ENCODE data around the gene NSUN3.
"Not testable (repeated sequence)": the region's sequence is repeated elsewhere in the genome, so short reads cannot be mapped to it uniquely, and the experiment has no call there.

The NSUN3 gene

GRCh38 chr3:94069194-94069813, 6.4 kb downstream of the NSUN3 start:
- peak in 1 of 2 donors; percentile 53 for DNase-seq

DNA sequence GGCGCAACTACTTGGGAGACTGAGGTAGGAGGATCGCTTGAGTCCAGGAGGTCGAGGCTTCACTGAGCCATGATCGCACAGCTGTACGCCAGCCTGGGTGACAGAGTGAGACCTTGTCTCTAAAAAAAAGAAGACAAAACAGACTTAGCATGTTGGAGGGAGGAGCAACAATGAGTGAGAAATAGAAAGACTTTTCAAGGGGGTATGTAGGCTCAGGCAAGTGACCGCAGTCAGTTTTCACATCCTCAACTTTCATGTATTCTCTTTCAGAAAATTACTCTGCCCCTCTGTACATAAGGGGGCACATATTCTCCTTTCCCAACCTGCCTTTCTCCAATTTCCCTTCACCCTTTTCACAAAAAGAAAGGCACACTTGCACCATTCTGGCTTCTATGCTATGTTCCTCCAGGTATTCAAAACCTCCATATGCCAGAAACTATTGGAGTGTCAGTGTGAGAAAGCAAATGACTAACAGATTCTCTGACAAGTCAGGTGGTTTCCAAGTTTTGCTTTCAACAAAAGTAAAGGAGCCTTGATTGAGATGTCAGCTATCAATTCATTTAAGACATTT, 7.6 kb downstream of the NSUN3 start:
- no peak for DNase-seq

GRCh38 chr3:94071713-94072284, 8.9 kb downstream of the NSUN3 start:
- DNase-seq: no peak

DNA sequence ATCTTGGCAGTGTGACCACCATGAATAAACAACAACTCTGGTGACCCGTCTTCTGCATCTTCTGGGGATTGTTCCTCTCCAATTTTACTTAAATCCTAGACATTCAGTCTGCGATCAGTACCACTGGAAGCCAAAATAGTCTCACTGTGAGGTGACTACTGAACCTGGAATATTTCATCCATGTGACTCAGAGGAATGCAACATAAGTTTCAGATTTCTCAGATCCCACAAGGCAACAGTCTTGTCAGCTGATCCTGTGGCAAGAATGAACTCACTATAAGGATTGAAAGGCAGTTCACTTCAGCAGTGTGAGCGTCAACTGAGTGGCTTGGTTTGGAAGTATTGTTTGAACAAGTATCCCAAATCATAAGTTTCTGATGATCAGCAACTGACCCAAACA, 13.2 kb downstream of the NSUN3 start:
- no peak for DNase-seq

- DNase-seq: not testable (repeated sequence)
These were observed 17.7 kb downstream of the NSUN3 start for GRCh38 chr3:94080552-94080951.

DNA sequence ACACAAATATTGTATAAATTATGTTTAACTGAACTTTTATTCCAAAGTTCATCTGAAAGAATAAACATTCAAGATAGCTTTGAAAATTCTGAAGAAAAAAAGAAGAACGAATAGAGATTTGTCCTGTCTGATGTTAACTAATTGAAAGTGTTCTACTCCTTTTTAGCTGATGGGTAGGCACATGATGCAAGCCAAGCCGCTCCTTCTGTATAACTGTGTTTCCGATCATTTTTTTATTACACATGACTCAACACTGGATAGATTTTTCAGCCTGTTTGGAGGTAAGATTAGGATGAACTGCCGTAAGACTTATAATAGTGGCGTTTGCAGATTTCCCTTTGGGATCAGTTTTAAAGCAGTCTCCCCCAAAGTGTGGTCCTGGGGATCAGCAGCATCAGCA, 19.0 kb downstream of the NSUN3 start:
- DNase-seq: no peak

- no peak for DNase-seq
These were observed 19.6 kb downstream of the NSUN3 start for GRCh38 chr3:94082391-94082937.

GRCh38 chr3:94083261-94083660, 20.4 kb downstream of the NSUN3 start:
- no peak for DNase-seq

DNA sequence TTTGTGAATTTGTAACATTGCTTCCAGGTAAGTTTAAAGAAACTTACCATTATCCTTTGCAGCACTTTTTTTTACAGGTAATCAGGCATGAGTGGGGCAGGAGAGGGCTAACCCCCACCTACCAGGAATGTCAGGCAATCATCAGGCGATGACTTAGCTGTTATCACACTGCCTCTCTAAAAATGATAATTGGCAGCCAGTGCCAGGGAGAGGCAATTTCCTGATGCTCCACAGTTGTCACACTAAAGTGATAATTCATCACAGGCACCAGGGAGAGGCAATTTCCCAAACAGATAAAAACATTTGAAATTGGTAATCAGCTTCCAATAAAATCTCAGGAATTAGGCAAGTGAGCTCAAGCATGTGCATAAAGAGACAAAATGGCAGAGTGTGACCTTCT, 26.3 kb downstream of the NSUN3 start:
- no peak for DNase-seq

- DNase-seq: no peak
These were observed 29.2 kb downstream of the NSUN3 start for GRCh38 chr3:94092086-94092485.

DNA sequence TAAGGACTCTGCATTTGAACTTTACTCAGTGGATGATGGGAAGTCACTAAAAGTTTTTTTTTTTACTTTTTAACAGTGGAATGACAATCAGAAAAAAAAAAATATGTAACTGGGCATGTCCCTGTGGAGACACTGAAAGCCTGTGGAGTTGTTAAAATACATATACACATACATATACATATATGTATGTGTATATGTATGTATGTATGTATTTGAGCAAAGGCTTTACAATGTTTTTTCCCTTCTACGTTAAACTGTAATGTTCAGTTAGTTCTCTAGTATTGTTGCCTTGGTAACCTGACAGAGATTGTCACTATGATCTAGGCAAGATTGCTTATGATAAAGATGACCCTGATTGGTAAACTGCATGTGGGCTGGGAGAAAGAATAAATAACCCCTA, 30.3 kb downstream of the NSUN3 start:
- DNase-seq: no peak

GRCh38 chr3:94095111-94095510, 32.2 kb downstream of the NSUN3 start:
- DNase-seq: no peak

DNA sequence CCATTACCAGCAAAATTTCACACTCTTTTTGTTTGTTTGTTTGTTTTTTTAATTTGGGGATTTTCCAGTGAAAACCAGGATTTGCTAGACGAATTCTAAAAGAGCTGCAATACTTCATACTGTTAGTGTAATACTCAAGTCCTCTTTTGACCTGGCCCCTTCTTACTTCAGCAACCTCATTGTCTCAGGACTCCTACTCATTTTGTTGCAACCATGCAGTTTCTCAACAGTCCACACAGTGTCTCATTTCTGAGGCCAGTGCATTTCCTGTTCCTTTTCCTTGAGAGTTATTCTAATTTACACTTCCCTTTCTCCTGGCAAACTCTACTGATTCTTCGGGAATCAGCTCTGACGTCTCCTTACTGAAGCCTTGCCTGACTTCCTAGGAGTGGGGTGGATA, 35.6 kb downstream of the NSUN3 start:
- no peak for DNase-seq

- DNase-seq: no peak
These were observed 36.5 kb downstream of the NSUN3 start for GRCh38 chr3:94099311-94099710.

DNA sequence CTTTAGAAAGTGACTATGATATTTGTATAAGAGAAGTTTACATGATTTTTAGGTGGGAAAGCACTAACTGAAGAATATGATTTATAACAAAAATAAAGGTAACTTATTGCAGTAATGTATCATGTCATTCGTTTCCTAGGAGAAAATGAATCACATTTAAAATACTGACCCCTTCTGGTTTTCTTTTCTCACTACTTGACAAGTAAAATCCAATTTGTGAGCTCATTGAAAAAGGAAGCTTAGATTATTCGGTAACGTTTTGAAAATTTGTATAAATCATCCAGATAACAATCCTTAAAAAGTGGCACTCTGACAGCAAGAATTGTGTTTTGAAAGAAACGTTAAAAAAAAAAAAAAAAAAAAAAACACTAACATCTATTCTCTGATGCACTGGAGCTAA, 39.0 kb downstream of the NSUN3 start:
- peak in 1 of 2 donors; percentile 14 for DNase-seq

DNA sequence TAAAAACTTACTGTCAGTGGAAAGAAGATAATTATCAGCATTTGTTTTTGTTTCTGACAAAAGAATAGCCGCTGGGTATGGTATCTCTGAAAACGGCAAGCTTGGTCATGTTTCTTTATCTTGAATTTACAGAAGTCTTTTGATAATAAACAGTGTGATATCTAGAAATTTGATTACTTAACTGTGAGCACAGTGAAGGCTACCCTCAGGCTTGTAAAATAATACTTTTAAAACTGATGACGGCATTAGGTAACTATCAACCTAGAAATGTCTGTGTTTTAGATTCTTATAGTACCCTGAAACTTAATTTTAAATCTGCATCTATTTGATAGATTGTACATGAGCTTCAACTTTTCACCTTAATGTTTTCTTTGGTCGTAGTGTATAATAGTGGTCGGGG, 43.4 kb downstream of the NSUN3 start:
- DNase-seq: no peak

- DNase-seq: not testable (repeated sequence)
These were observed 47.4 kb downstream of the NSUN3 start for GRCh38 chr3:94110232-94110631.

- no peak for DNase-seq
These were observed 48.0 kb downstream of the NSUN3 start for GRCh38 chr3:94110854-94111253.

DNA sequence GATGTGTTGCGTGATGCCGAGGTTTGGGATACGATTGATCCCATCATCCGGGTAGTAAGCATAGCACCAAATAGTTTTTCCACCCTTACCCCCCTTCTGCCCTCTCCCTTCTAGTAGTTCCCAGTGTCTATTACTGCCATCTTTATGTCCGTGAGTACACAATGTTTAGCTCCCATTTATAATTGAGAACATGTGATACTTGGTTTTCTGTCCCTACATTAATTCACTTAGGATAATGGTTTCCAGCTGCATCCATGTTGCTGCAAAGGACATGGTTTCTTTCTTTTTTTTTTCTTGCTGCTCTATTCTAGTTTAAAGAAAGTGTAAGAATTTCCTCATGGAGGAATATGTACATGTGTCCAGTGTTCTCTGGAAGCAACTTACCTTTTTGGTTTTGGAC, 51.8 kb downstream of the NSUN3 start:
- DNase-seq: no peak

DNA sequence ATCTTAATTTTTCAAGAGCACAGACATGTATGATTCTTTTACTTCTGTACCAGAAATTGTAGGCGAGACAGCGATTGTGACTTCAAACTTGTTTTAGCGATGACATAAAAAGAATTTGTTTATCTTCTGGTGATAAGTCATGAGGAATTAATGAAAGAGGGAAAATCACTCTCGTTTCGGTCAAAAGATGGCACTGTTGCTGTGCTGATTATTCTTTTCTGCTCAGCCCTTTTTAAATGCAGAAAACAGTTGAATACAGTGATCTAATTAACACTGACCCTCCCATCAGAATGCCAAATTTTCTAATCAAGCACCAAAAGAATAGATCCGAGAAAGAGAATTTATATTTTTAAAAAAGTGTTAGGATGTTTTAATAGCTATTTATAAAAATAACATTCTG, 52.6 kb downstream of the NSUN3 start:
- DNase-seq: no peak

DNA sequence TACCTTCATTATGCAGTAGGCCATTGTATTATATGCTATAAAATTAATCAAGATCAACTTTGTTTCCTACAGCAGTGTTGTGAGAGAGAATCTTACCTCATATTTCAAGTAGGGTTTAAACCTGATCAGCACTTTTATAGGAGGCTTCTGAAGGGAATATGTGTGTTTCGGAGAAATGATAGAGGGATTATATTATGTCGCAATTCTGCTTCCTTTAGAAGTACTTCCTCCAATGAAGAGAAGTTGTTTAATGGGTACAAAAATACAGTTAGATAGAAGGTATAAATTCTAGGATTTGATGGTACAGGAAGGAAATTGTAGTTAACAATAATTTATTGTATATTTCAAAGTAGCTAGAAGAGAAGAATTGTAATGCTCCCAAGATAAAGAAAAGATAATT, 54.9 kb downstream of the NSUN3 start:
- DNase-seq: no peak

DNA sequence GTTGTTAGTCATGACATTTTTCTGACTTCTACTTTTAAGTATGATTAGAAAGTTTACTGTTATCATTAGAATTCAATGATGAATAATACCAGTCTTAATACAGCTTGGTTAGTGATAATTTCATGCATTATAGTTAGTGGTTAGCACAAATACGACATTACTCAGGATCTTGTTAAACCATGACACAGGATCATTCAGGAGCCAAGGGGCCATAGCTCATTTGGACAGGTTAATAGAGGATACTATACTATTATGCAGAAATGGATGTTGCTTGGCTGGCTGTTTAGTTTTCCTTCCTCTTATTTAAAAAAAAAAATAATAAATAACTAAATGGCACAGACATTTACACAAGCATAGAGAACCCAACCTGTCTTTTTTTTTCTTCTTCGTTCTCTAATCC, 55.5 kb downstream of the NSUN3 start:
- no peak for DNase-seq

GRCh38 chr3:94121161-94121560, 58.3 kb downstream of the NSUN3 start:
- DNase-seq: no peak

DNA sequence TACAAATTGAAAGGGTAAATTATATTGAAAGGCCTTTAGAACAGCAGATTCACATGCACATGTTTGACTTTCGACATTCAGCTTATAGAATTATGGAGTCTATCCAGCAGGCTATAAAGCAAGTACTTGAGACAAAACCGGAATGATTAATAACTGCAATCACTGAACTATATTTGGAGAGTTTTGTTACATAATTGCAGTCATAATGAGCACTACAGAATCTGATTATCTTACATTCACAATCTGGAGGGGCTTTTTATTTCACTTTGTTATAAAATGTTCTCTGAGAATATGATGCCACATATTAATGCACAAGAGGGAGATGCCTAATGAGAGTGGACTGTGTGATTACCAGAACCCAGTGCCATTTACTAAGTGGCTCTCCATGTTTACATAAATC, 64.3 kb downstream of the NSUN3 start:
- no peak for DNase-seq

GRCh38 chr3:94130690-94131089, 67.8 kb downstream of the NSUN3 start:
- DNase-seq: no peak

Measured in CD4-positive, alpha-beta T cell treated with Interleukin-4 for 1 hour (primary cell).